ENCODE results near the gene BUD31. TPM values are rescaled to one million over a fixed set of nuclear protein-coding genes. Genes with fewer than 3 reads are reported as not detected.
"Not testable (repeated sequence)": the region's sequence is repeated elsewhere in the genome, so short reads cannot be mapped to it uniquely, and the experiment has no call there.

Gene BUD31
- polyA plus RNA-seq, 4 donors: 102 to 120 (median 108) TPM

DNA sequence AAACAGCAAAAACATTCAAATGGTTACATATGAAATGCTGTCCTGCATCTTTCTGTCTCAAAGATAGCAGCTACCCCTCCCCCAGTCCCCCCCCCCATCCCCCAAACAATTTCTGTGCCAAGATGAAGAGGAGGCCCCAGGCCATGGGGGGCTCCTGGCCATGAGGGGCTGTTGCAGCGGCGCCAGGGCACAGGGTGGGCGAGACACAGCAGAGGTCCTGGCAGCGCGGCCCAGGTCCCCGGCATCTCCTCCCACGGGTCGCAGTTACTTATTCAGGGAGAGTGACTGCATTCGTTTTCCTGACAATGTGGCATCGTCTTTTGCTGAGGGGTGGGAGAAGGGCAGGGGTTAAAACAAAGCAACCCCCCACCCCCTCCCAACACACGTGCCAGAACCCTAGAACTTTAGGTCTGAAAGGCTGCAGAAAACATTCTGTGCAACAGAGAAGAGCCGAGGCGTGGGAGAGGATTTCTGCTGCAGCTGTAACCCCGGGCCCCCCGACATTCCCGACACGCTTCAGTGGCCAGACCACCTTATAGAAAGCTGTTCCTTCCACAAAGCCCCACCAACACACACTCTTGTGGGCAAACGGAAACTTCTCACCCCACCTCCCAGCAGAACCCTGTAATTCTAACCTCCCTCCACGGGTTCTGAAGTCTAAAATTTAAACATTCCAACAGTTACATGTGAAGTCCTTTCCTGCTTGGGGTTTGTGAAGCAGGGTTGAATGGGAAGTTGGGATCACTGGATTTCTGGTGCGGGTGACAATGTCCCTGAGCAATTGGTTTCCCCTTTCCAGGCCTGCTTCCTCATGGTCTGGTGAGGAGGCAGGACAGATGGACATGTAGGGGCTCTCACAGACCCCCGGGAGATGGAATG, 12.1 kb upstream of the BUD31 start:
- DNase-seq (ENCODE audit: low read depth in 4 of 4, low spot score in 2 of 4): no peak

DNA sequence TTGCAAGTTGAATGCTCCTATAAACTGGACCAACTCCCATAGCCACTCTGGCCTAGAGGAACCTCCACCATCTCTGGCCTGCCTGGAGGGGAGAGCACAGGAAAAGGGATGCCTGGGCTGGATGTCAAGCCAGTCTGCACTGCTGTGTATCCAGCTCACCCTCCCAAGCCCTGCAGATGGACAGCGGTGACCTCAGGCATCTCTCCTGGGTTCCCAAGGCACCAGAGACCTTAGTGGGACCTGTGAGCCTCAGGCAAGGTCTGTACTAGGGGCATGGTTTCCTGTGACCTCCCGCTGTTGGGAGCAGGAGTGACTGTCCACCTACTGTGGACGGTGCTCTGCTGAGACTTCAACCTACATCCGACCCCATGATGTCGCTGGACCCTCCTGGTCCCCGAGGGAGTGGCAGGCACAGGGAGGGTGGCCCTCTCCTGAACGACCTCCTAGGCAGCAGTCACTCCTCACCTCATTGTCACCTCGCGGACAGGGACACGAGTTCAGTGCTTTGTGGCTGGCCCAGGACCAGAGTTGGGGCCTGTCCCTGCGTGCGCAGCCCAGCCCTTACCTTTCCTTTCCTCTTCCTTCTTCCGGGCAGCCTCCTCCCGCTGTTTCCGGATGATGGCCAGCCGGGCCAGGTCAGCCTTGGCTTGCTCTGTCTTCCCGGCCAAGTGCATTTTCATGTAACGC, 11.3 kb upstream of the BUD31 start:
- no peak for DNase-seq (ENCODE audit: low read depth in 4 of 4, low spot score in 2 of 4)

GRCh38 chr7:99398891-99399445, 9.8 kb upstream of the BUD31 start:
- DNase-seq (ENCODE audit: low read depth in 4 of 4, low spot score in 2 of 4): no peak

DNA sequence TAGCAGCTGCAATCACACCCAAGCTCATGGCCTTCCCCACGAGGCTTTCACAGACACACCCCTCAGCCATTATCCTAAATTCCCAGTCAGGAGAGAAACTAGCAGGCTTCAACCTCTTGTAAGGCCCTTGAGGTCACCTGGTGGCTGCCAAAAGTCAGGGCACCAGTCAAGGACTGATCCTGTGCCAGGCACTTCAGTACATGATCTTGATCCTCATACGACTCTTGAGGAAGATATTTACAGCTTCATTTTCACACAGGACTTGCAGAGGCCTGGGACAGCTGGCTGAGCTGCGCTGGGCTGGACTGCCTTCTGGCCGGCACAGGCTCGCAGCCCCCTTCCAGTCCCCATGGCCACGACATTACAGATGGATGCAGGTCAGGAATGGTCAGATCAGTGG, 9.2 kb upstream of the BUD31 start:
- DNase-seq (ENCODE audit: low read depth in 4 of 4, low spot score in 2 of 4): no peak

- DNase-seq (ENCODE audit: low read depth in 4 of 4, low spot score in 2 of 4): no peak
Measured at GRCh38 chr7:99402854-99403253, 5.9 kb upstream of the BUD31 start.

DNA sequence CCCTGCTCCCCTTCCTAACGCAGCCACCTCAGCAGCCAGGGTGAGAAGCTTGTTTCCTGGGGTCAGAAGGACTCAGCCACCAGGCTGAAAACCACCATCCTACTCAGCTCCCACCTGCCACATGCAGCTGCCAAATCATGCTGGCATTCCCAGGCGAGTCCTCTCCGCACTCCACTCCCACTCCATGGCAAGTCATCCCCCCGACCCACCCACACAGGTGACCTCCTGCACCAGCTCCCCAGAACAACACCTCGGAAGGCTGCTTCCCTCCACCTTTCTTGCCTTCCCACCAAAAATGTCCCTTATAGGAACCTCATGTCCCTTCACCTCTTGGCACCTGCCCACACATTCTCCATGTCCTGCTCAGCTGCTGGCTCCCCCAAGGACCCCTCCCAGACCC, 5.0 kb upstream of the BUD31 start:
- DNase-seq (ENCODE audit: low read depth in 4 of 4, low spot score in 2 of 4): no peak

DNA sequence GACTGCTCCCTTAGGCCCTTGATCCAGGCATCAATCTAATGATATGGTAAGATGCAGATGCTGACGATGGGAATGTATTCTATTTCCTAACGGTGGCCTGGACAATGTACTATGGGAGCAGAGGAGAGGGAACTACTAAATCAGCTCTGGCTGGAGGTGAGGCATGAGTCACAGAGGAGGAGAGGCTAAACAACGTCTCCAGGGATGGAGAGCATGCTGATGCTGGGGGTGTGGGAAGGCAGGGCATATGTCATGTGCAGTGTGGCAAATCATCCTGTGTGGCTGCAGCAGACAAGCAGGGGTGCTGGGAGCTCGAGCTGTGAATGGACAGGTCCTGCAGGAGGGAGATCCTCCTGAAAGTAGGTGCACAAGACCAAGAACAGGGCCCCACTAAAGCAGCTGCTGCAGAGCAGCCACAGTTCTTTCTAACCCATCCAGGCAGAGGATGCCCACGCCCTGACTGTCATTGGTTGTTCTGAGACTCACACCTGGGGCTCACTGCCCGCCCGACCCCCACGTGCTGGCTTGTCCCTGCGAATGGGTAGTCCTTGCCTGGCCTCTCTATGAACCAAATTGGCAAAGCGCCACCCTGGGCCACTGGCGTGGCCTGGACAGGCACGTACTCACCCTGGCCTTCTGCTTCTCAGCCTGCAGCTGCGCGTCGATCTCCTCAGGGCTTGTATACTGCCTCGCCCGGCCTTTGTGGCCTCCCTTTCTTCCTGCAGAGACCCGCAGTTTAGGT, 4.4 kb upstream of the BUD31 start:
- no peak for DNase-seq (ENCODE audit: low read depth in 4 of 4, low spot score in 2 of 4)

DNA sequence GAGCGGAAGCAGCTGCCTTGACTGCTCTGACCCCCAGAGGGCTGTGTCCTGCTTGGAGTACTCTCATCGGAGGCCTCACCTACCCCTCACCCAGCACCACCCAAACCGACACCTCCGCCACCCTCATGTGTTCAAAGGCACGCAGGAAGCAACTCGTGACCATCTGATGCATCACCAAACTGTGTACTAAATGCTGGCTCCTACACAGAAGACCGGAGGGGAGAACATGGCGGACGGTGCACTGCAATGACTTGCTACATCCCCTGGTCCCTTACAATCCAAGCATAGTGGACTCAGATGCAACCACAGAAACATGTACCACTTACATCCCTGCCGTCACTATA, 3.8 kb upstream of the BUD31 start:
- no peak for DNase-seq (ENCODE audit: low read depth in 4 of 4, low spot score in 2 of 4)

GRCh38 chr7:99406557-99406956, 2.2 kb upstream of the BUD31 start:
- DNase-seq (ENCODE audit: low read depth in 4 of 4, low spot score in 2 of 4): no peak

DNA sequence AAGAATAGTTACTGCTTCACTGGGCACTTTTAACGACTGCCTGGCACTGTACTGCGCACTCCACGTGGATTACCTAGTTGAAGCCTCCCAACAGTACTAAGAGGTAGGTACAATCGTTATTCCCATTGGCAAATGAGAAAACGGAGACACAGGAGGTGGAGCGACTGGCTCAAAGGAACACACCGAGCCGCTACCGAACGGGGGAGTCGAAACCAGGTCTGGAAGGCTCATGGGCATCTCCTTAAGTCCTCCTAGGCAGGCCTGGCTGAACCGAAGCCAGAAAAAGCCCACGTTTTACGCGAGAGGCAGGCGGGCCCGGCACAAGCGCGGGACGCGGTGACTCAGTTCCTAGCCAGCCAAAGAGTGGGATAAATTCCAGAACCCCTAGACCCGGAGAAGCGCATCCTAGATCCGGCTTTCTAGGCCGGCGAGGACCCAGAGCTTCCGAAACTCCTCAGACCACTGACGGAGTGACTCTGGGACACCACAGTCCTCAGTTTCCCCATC, 844 bp upstream of the BUD31 start:
- no peak for DNase-seq (ENCODE audit: low read depth in 4 of 4, low spot score in 2 of 4)

DNA sequence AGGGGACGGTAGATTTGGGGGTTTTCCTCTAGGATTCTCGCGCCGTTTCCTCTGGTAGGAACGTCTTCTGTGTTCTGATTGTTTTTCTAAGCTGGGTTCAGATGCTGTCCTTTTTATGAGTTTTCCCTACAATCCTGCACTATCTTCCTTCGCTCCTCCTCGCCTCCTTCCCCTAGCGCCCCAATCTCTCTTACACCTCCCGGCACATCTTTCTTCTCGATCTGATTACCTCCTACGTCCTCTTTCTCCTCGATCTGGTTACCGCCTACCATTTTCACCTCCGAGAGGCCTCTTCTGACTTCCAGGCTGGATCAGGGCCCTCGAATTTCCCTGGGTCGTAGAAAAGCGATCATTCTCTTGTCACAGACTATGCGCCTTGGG, 413 bp downstream of the BUD31 start:
- DNase-seq (ENCODE audit: low read depth in 4 of 4, low spot score in 2 of 4): no peak

DNA sequence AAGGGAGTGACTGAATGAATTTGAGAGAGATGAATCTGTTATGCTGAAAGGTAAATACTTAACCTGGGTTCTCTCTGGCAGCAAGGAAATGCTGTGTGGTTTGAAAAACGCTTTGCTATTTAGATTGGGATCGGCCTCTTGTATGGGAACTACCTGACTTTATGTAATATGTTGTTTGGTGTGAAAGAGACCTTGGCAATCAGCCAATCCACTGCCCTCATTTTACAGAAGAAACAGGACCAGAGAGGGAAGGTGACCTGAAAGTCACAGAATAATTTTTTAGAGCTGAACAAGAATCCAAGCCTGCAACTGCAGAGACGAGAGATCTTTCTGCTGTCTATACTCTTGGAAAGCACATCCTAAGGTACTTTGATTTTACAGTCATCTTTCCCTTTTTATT, 1.0 kb downstream of the BUD31 start:
- DNase-seq (ENCODE audit: low read depth in 4 of 4, low spot score in 2 of 4): no peak

DNA sequence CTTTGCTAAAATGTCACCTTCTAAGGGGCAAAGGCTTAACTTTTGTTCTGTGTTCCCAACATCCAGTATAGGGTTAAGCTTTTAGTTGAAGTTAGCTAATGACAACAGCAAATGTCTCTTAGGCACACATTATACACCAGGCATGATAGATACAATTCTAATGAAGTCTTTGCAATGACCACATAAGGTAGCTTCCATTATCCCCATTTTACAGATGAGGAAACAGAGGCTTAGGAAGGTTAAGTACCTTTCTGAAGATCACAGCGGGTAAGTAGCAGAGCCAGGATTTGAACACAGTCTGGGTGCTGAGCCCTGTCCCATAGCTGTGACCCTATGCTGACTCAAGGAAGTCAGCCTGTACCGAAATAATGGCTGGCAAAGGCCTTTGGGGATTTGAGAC, 1.9 kb downstream of the BUD31 start:
- DNase-seq (ENCODE audit: low read depth in 4 of 4, low spot score in 2 of 4): no peak

GRCh38 chr7:99415513-99416127, 6.9 kb downstream of the BUD31 start:
- not testable (repeated sequence) for DNase-seq (ENCODE audit: low read depth in 4 of 4, low spot score in 2 of 4)

GRCh38 chr7:99418260-99418659, 9.5 kb downstream of the BUD31 start:
- DNase-seq (ENCODE audit: low read depth in 4 of 4, low spot score in 2 of 4): no peak

DNA sequence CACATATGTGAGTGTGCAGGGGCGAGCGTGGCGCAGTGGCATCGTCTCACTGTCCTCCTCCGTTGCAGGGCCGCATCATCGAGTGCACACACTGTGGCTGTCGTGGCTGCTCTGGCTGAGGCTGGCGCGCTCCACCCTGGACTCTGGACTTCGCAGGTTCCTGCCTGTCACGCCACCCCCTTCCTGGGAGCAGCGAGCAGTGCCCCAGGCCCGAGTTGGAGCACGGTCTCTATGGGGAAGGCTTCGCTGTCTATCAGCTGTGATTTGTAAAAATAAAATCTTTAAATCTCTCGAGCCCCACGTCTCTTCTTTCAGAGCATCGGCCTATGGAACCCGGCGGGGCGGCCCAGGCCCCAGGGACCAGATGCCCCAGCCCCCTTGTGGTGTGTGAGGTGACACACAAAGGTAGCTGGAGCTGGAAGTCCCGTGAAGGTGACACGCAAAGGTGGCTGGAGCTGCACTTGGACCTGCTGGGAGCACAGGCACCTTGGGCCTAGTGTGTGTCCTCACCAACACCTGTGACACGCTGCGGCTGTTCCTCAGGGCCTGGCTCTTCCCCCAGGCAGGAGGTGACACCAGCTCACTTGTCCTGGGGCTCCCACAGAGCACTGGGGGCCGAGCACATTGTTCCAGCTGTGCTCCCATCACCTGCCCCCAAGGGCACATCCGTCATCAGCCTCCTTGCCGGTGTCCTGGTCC, 10.7 kb downstream of the BUD31 start:
- DNase-seq (ENCODE audit: low read depth in 4 of 4, low spot score in 2 of 4): no peak

DNA sequence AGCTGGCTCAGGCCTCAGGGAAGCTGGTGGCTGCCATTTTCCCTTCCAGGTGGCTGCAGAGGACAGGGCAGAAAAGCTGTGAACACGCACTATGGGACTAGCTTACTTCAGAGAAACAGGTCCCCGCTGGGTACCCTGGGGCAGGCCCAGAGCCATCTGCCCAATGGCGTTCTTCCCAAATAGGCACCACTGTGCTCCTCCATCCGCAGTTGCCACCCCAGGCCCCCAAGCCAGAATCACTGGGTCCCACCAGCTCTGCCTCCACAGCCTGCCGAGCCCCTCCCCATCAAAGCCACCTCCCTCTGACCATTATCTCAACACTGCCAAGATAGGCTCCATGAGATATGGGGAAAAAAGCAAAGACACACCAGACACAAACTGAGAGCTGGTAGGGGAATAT, 11.4 kb downstream of the BUD31 start:
- DNase-seq (ENCODE audit: low read depth in 4 of 4, low spot score in 2 of 4): no peak

DNA sequence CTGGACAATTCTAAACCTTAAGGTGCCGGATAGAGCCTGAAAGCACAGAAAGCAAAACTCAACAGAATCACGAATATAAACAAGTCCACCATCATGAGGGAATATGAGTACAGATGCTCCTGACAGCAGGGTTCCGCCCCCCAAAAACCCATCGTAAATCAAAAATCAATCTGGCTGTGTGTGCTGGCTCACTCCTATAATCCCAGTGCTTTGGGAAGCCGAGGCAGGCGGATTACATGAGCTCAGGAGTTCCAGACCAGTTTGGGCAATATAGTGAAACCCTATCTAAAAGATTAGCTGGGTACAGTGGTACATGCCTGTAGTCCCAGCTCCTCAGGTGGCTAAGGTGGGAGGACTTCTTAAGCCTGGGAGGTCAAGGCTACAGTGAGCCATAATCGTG, 12.2 kb downstream of the BUD31 start:
- DNase-seq (ENCODE audit: low read depth in 4 of 4, low spot score in 2 of 4): no peak

DNA sequence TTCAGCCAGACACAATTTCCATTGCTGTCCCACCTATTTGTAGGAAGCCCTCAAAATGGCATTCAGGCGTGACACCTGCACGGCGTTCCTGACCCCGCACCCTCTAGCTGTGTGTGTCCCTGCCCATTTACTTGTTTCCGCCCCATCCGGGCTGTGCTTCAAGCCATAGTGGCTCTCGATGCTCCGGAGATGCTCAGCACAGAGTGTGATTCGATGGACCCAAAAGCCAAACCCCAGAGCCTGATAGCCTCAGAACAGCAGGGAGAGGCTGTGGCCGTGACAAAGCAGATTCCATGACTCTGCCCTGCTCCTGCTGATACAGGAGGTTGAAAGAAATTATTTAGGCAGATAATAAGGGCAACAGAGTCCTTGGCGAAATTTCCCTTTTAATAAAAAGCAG, 13.4 kb downstream of the BUD31 start:
- DNase-seq (ENCODE audit: low read depth in 4 of 4, low spot score in 2 of 4): no peak

DNA sequence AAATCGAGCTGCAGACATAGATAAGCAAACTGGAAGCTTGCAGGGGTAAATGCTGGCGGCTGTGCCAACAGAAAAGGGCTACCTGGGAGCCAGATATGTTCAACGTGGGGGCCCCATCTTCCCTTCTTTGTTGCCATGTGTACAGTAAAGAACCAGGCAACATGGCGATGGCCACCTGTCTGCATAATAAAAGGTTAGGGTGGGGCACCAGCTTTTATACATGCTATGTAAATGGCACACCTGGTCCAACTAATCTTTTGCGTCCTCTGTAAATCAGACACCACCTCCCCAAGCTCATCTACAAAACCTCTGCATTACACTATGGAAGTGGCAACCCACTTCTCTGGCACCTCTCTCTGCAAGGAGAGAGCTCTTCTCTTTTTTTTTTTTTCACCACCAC, 13.9 kb downstream of the BUD31 start:
- DNase-seq (ENCODE audit: low read depth in 4 of 4, low spot score in 2 of 4): no peak

Measured in left renal cortex interstitium (tissue), 4 donors.